ENCODE measurements around the gene HRC.

The HRC gene

GRCh38 chr19:49107625-49108459 lies 47.4 kb downstream of the HRC start:
- no peak for TF ChIP-seq CTCF (IDR thresholded peaks at IDR 0.05; ENCODE audit: borderline replicate concordance, control extremely low read depth, extremely low read depth, insufficient read depth, missing control alignments)
- in situ Hi-C loops (cut with MboI; ENCODE audit: low sequenced_read_pairs, unreplicated experiment): no loop called here
- DNase-seq (ENCODE audit: low spot score): no peak

- in situ Hi-C loops (cut with MboI; ENCODE audit: low sequenced_read_pairs, unreplicated experiment): no loop called here
- peak; percentile 57 for DNase-seq (ENCODE audit: low spot score)
- TF ChIP-seq CTCF (IDR thresholded peaks at IDR 0.05; ENCODE audit: borderline replicate concordance, control extremely low read depth, extremely low read depth, insufficient read depth, missing control alignments): peak; percentile 86
These were observed 48.5 kb downstream of the HRC start for GRCh38 chr19:49106648-49107135.

- no peak for TF ChIP-seq CTCF (IDR thresholded peaks at IDR 0.05; ENCODE audit: borderline replicate concordance, control extremely low read depth, extremely low read depth, insufficient read depth, missing control alignments)
- no peak for DNase-seq (ENCODE audit: low spot score)
- in situ Hi-C loops (cut with MboI; ENCODE audit: low sequenced_read_pairs, unreplicated experiment): no loop called here
These were observed 50.8 kb downstream of the HRC start for GRCh38 chr19:49104229-49104864.

- in situ Hi-C loops (cut with MboI; ENCODE audit: low sequenced_read_pairs, unreplicated experiment): no loop called here
- no peak for DNase-seq (ENCODE audit: low spot score)
- no peak for TF ChIP-seq CTCF (IDR thresholded peaks at IDR 0.05; ENCODE audit: borderline replicate concordance, control extremely low read depth, extremely low read depth, insufficient read depth, missing control alignments)
These were observed 51.7 kb downstream of the HRC start for GRCh38 chr19:49103331-49104085.

- DNase-seq (ENCODE audit: low spot score): no peak
- in situ Hi-C loops (cut with MboI; ENCODE audit: low sequenced_read_pairs, unreplicated experiment): no loop called here
- no peak for TF ChIP-seq CTCF (IDR thresholded peaks at IDR 0.05; ENCODE audit: borderline replicate concordance, control extremely low read depth, extremely low read depth, insufficient read depth, missing control alignments)
These were observed 52.9 kb downstream of the HRC start for GRCh38 chr19:49102303-49102702.

All from GM13976 (cell line).